Ishikawa (cell line): ENCODE measurements around the gene SACS.

Experiments used
- CEBPB ChIP-seq: IDR thresholded peaks from 2 replicates; pipeline ENCODE4 v1.6.1; 2012
- CREB1 ChIP-seq: IDR thresholded peaks from 2 replicates; pipeline ENCODE4 v1.6.1; 2012; ENCODE audit warnings: low read depth
- EGR1 ChIP-seq: IDR thresholded peaks from 2 replicates; pipeline ENCODE4 v1.6.1; 2012
- EP300 ChIP-seq: IDR thresholded peaks from 2 replicates; pipeline ENCODE4 v1.6.1; 2012; ENCODE audit warnings: borderline replicate concordance
- FOXM1 ChIP-seq: IDR thresholded peaks from 2 replicates; pipeline ENCODE4 v1.6.1; 2012; ENCODE audit warnings: low read depth, borderline replicate concordance
- MAX ChIP-seq: IDR thresholded peaks from 2 replicates; pipeline ENCODE4 v1.6.1; 2012
- NFIC ChIP-seq: IDR thresholded peaks from 2 replicates; pipeline ENCODE4 v1.6.1; 2012
- RAD21 ChIP-seq: IDR thresholded peaks from 2 replicates; pipeline ENCODE4 v1.6.1; 2012; ENCODE audit warnings: low read depth
- TAF1 ChIP-seq: IDR thresholded peaks from 2 replicates; pipeline ENCODE4 v1.6.1; 2012; ENCODE audit warnings: low read depth, mild to moderate bottlenecking
- TCF12 ChIP-seq: IDR thresholded peaks from 2 replicates; pipeline ENCODE4 v1.6.1; 2012; ENCODE audit warnings: low read depth
- TEAD4 ChIP-seq: IDR thresholded peaks from 2 replicates; pipeline ENCODE4 v1.6.1; 2012
- YY1 ChIP-seq: IDR thresholded peaks from 2 replicates; pipeline ENCODE4 v1.6.1; 2012; ENCODE audit warnings: low read depth
- ZBTB7A ChIP-seq: IDR thresholded peaks from 2 replicates; pipeline ENCODE4 v1.6.1; 2012; ENCODE audit warnings: low read depth
- TF ChIP-seq, protein P1 (sequence below): IDR thresholded peaks from 2 replicates; pipeline ENCODE4 v1.6.1; 2012
- TF ChIP-seq, protein P2 (sequence below): IDR thresholded peaks from 2 replicates; pipeline ENCODE4 v1.6.1; 2012; ENCODE audit warnings: low read depth, mild to moderate bottlenecking

The SACS gene, protein sequence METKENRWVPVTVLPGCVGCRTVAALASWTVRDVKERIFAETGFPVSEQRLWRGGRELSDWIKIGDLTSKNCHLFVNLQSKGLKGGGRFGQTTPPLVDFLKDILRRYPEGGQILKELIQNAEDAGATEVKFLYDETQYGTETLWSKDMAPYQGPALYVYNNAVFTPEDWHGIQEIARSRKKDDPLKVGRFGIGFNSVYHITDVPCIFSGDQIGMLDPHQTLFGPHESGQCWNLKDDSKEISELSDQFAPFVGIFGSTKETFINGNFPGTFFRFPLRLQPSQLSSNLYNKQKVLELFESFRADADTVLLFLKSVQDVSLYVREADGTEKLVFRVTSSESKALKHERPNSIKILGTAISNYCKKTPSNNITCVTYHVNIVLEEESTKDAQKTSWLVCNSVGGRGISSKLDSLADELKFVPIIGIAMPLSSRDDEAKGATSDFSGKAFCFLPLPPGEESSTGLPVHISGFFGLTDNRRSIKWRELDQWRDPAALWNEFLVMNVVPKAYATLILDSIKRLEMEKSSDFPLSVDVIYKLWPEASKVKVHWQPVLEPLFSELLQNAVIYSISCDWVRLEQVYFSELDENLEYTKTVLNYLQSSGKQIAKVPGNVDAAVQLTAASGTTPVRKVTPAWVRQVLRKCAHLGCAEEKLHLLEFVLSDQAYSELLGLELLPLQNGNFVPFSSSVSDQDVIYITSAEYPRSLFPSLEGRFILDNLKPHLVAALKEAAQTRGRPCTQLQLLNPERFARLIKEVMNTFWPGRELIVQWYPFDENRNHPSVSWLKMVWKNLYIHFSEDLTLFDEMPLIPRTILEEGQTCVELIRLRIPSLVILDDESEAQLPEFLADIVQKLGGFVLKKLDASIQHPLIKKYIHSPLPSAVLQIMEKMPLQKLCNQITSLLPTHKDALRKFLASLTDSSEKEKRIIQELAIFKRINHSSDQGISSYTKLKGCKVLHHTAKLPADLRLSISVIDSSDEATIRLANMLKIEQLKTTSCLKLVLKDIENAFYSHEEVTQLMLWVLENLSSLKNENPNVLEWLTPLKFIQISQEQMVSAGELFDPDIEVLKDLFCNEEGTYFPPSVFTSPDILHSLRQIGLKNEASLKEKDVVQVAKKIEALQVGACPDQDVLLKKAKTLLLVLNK (N-terminal part only)

DNA sequence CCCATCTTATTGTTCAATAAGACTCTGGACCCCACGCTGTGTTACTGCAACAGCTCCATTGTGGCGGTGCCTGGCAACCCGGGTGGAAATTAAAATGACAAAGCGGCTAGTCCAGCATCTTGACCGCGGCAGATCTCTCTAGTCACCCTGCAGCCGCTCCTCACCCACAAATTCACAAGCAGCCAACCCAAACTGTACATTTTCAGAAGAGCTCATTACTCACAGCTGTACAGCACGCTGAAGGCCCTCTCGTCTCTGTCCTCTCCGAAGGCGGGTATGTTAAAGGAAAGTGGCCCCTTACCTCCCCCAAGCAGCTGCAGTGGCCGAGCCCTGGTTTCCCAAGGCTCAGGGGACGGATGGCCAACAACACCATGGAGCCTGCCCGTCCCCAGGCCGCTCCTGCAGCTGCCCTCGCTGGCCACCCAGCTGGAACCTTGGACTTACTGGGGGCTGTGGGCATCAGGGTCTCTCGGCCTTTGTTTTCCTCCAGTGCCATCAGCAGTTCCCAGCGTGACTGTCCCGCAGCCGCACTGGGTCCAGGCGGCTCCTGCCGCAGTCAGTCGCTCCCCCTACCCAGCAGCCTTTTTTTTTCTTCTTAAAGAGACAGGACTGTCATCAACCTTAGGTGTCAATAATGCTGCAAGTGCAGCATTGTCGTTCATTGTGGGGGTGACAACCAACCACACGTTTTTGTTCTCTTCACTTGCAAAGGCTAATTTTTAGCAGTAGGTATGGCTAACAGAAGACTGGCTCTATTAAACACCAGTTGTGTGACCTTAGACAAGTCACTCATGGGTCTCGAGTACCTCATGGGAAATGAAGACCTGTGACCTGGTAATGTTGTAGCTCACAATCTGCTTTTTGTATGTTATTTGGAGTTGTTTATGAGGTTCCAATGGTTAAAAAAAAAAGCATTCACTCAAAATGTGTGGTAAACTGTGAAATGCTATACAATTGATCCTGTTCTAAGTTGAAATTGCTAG lies at the start of gene SACS:
TSS of gene SACS (minus strand) at position 532 of the 983 bp plus-strand sequence. CDS start 22,463 bp downstream, outside the sequence.
- TF ChIP-seq RAD21, result no peak
- no peak for TF ChIP-seq EGR1
- no peak for TF ChIP-seq TAF1
- TF ChIP-seq NFIC, result no peak
- TF ChIP-seq, protein P1, sequence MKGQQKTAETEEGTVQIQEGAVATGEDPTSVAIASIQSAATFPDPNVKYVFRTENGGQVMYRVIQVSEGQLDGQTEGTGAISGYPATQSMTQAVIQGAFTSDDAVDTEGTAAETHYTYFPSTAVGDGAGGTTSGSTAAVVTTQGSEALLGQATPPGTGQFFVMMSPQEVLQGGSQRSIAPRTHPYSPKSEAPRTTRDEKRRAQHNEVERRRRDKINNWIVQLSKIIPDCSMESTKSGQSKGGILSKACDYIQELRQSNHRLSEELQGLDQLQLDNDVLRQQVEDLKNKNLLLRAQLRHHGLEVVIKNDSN, result no peak
- TF ChIP-seq CEBPB, result no peak
- TF ChIP-seq MAX, result peak; percentile 27; the same call in 1 of the 2 replicates

- TF ChIP-seq TAF1 (no peak), RAD21 (no peak), CREB1 (no peak), YY1 (no peak), CEBPB (no peak), NFIC (no peak), ZBTB7A (no peak), TEAD4 (no peak), FOXM1 (no peak), MAX (no peak), TCF12 (no peak), EGR1 (no peak), EP300 (no peak)
- TF ChIP-seq, protein P2, sequence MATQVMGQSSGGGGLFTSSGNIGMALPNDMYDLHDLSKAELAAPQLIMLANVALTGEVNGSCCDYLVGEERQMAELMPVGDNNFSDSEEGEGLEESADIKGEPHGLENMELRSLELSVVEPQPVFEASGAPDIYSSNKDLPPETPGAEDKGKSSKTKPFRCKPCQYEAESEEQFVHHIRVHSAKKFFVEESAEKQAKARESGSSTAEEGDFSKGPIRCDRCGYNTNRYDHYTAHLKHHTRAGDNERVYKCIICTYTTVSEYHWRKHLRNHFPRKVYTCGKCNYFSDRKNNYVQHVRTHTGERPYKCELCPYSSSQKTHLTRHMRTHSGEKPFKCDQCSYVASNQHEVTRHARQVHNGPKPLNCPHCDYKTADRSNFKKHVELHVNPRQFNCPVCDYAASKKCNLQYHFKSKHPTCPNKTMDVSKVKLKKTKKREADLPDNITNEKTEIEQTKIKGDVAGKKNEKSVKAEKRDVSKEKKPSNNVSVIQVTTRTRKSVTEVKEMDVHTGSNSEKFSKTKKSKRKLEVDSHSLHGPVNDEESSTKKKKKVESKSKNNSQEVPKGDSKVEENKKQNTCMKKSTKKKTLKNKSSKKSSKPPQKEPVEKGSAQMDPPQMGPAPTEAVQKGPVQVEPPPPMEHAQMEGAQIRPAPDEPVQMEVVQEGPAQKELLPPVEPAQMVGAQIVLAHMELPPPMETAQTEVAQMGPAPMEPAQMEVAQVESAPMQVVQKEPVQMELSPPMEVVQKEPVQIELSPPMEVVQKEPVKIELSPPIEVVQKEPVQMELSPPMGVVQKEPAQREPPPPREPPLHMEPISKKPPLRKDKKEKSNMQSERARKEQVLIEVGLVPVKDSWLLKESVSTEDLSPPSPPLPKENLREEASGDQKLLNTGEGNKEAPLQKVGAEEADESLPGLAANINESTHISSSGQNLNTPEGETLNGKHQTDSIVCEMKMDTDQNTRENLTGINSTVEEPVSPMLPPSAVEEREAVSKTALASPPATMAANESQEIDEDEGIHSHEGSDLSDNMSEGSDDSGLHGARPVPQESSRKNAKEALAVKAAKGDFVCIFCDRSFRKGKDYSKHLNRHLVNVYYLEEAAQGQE, result no peak
- TF ChIP-seq, protein P1, result no peak
These were observed 46.8 kb upstream of the SACS start for GRCh38 chr13:23480324-23480723.

- TF ChIP-seq, protein P1, result no peak
- no peak for TF ChIP-seq EP300
- no peak for TF ChIP-seq TAF1
- no peak for TF ChIP-seq CREB1
These were observed 43.6 kb upstream of the SACS start for GRCh38 chr13:23477101-23477500.

- TF ChIP-seq, protein P1, result no peak
- TF ChIP-seq TEAD4 (no peak), MAX (no peak), CEBPB (no peak), RAD21 (no peak), EP300 (no peak), ZBTB7A (no peak), TCF12 (no peak), CREB1 (no peak)
- TF ChIP-seq, protein P2, result no peak
These were observed 39.7 kb upstream of the SACS start for GRCh38 chr13:23473221-23473620.
